Epithelial cell of prostate (primary cell): Measurements from ENCODE around the gene ZMAT5.

Experiments used
- DNase-seq: peaks from one replicate; pipeline ENCODE4 v3.0.0-alpha.2; 2011; ENCODE audit warnings: low read depth, low spot score
- H3K27ac ChIP-seq: fragments of 450-650 bp; 2 replicates; pipeline ENCODE4 v1.5.1; 2017; ENCODE audit warnings: mild to moderate bottlenecking

The ZMAT5 gene

GRCh38 chr22:29734838-29735237 is 32.0 kb downstream of the ZMAT5 start:
- no peak overlapping the region for H3K27ac ChIP-seq
- DNase-seq, result no peak

- no peak overlapping the region for H3K27ac ChIP-seq
- no peak for DNase-seq
Measured at GRCh38 chr22:29734406-29734805, 32.4 kb downstream of the ZMAT5 start.

GRCh38 chr22:29733362-29734201 is 33.2 kb downstream of the ZMAT5 start:
- no peak overlapping the region for H3K27ac ChIP-seq
- DNase-seq, result no peak

- no peak for DNase-seq
- no peak overlapping the region for H3K27ac ChIP-seq
Measured at GRCh38 chr22:29732883-29733282, 33.9 kb downstream of the ZMAT5 start.

- DNase-seq, result no peak
- no peak overlapping the region for H3K27ac ChIP-seq
Measured at GRCh38 chr22:29731058-29731850, 35.6 kb downstream of the ZMAT5 start.

- H3K27ac ChIP-seq, result no peak overlapping the region
- DNase-seq, result no peak
Measured at GRCh38 chr22:29729161-29729560, 37.6 kb downstream of the ZMAT5 start.

GRCh38 chr22:29727131-29727523 is 39.7 kb downstream of the ZMAT5 start:
- H3K27ac ChIP-seq, result no peak overlapping the region
- DNase-seq, result no peak

- DNase-seq, result no peak
- no peak overlapping the region for H3K27ac ChIP-seq
Measured at GRCh38 chr22:29726512-29727130, 40.2 kb downstream of the ZMAT5 start.

- no peak overlapping the region for H3K27ac ChIP-seq
- DNase-seq, result no peak
Measured at GRCh38 chr22:29726106-29726505, 40.7 kb downstream of the ZMAT5 start.

- no peak for DNase-seq
Measured at GRCh38 chr22:29724843-29725242, 42.0 kb downstream of the ZMAT5 start.

GRCh38 chr22:29723766-29724165 is 43.0 kb downstream of the ZMAT5 start:
- DNase-seq, result no peak

More at GRCh38 chr22:29724843-29725242, 42.0 kb downstream of the ZMAT5 start:
- no peak overlapping the region for H3K27ac ChIP-seq

GRCh38 chr22:29722587-29722986 is 44.2 kb downstream of the ZMAT5 start:
- no peak overlapping the region for H3K27ac ChIP-seq
- no peak for DNase-seq

More at GRCh38 chr22:29723766-29724165, 43.0 kb downstream of the ZMAT5 start:
- H3K27ac ChIP-seq, result no peak overlapping the region

- no peak overlapping the region for H3K27ac ChIP-seq
- DNase-seq, result no peak
Measured at GRCh38 chr22:29722151-29722550, 44.7 kb downstream of the ZMAT5 start.

GRCh38 chr22:29720811-29721323 is 45.9 kb downstream of the ZMAT5 start:
- DNase-seq, result no peak
- H3K27ac ChIP-seq, result no peak overlapping the region

GRCh38 chr22:29719899-29720645 is 46.7 kb downstream of the ZMAT5 start, which contains the start of gene CABP7:
CABP7 (plus strand) TSS chr22:29720003; CDS start chr22:29720425, 422 bp downstream.
- DNase-seq, result no peak

GRCh38 chr22:29718949-29719898 is 47.6 kb downstream of the ZMAT5 start:
- DNase-seq, result no peak
- no peak overlapping the region for H3K27ac ChIP-seq

More at GRCh38 chr22:29719899-29720645, 46.7 kb downstream of the ZMAT5 start, which contains the start of gene CABP7:
- no peak within 1 kb of the TSS for H3K27ac ChIP-seq

GRCh38 chr22:29717789-29718188 is 49.0 kb downstream of the ZMAT5 start:
- peak; percentile 31 for DNase-seq
- H3K27ac ChIP-seq, result no peak overlapping the region

GRCh38 chr22:29716814-29717545 is 49.8 kb downstream of the ZMAT5 start:
- H3K27ac ChIP-seq, result no peak overlapping the region
- no peak for DNase-seq
